HEK293 (cell line): ENCODE measurements around the gene ATF6.

Experiments used
- CTCF ChIA-PET: fragments of 350-600 bp; formaldehyde crosslinking; extraction: SDS; loops from one replicate; lab custom pipeline; 2021; ENCODE audit warnings: antibody characterized with exemption; lab: Yijun Ruan, JAX
- POLR2A ChIA-PET: fragments of 300-600 bp; formaldehyde crosslinking; extraction: SDS; loops from one replicate; lab custom pipeline; 2020; ENCODE audit warnings: antibody characterized with exemption, inconsistent platforms; lab: Yijun Ruan, JAX
- H3K27ac ChIP-seq: fragments of 200-500 bp; sonication (Bioruptor generic); 2 replicates; pipeline ENCODE4 v1.5.1; 2014; ENCODE audit warnings: low read depth, low read length, control low read depth, inconsistent platforms; ENCODE audit errors: extremely low read depth
- H3K36me3 ChIP-seq, 2 experiments: fragments of 200-500 bp in 1 of 2; sonication (Bioruptor generic) in 1 of 2; 1 replicate in 1 of 2; 2 replicates in 1 of 2; pipeline ENCODE4 v1.5.1; 2014 to 2017; ENCODE audit warnings: inconsistent platforms in 2 of 2, low read length in 2 of 2; ENCODE audit not compliant: control insufficient read depth in 2 of 2, insufficient read depth in 1 of 2
- H3K4me1 ChIP-seq: fragments of 200-500 bp; sonication (Bioruptor generic); 2 replicates; pipeline ENCODE4 v1.5.1; 2014; ENCODE audit warnings: mild to moderate bottlenecking, low read length, inconsistent platforms; ENCODE audit not compliant: control insufficient read depth, insufficient read depth
- H3K4me3 ChIP-seq: 2 replicates; pipeline ENCODE4 v1.5.1; 2011; ENCODE audit warnings: low read depth, mild to moderate bottlenecking, control low read depth, low read length, moderate library complexity
- H3K9me3 ChIP-seq: fragments of 200-500 bp; sonication (Bioruptor generic); 2 replicates; pipeline ENCODE4 v1.5.1; 2014; ENCODE audit warnings: low read depth, low read length, inconsistent platforms; ENCODE audit not compliant: control insufficient read depth, insufficient read depth
- ELK4 ChIP-seq: IDR thresholded peaks from 2 replicates; pipeline ENCODE4 v1.6.1; 2011; ENCODE audit warnings: mild to moderate bottlenecking, low read depth, low read length, borderline replicate concordance
- GLIS1 ChIP-seq: fragments of 450-650 bp; formaldehyde crosslinking; IDR thresholded peaks from 2 replicates; pipeline ENCODE4 v1.5.1; 2016; ENCODE audit warnings: missing biosample characterization, missing genetic modification characterization
- GLIS2 ChIP-seq: fragments of 450-650 bp; formaldehyde crosslinking; IDR thresholded peaks from 2 replicates; pipeline ENCODE4 v1.5.1; 2016; ENCODE audit warnings: missing biosample characterization, missing genetic modification characterization
- HOXC10 ChIP-seq: sonication (generic); formaldehyde crosslinking; IDR thresholded peaks from 2 replicates; pipeline ENCODE4 v1.8.1; 2023; ENCODE audit warnings: mild to moderate bottlenecking, missing genetic modification reagents
- KLF17 ChIP-seq: fragments of 450-650 bp; formaldehyde crosslinking; IDR thresholded peaks from 2 replicates; pipeline ENCODE4 v1.5.1; 2016; ENCODE audit warnings: missing biosample characterization, missing genetic modification characterization
- KLF9 ChIP-seq: fragments of 450-650 bp; formaldehyde crosslinking; IDR thresholded peaks from 2 replicates; pipeline ENCODE4 v1.5.1; 2016; ENCODE audit warnings: missing biosample characterization, missing genetic modification characterization, low read depth
- MEIS1 ChIP-seq: sonication (generic); formaldehyde crosslinking; IDR thresholded peaks from 2 replicates; pipeline ENCODE4 v1.8.1; 2022; ENCODE audit warnings: missing genetic modification reagents, mild to moderate bottlenecking, borderline replicate concordance
- SCRT1 ChIP-seq: fragments of 450-650 bp; formaldehyde crosslinking; IDR thresholded peaks from 2 replicates; pipeline ENCODE4 v1.5.1; 2016; ENCODE audit warnings: missing biosample characterization, missing genetic modification characterization, borderline replicate concordance
- SETDB1 ChIP-seq: IDR thresholded peaks from one replicate; pipeline ENCODE4 v1.6.1; 2017; ENCODE audit warnings: mild to moderate bottlenecking, low read length, moderate library complexity, mixed read lengths; ENCODE audit not compliant: insufficient read length
- ZBTB8A ChIP-seq: fragments of 450-650 bp; formaldehyde crosslinking; IDR thresholded peaks from 2 replicates; pipeline ENCODE4 v1.5.1; 2016; ENCODE audit warnings: missing biosample characterization, missing genetic modification characterization
- ZFHX2 ChIP-seq: fragments of 450-650 bp; formaldehyde crosslinking; conservative IDR thresholded peaks from 2 replicates; pipeline ENCODE4 v1.5.1; 2016; ENCODE audit warnings: missing biosample characterization, missing genetic modification characterization
- ZNF10 ChIP-seq: fragments of 450-650 bp; formaldehyde crosslinking; IDR thresholded peaks from 2 replicates; pipeline ENCODE4 v1.5.1; 2017; ENCODE audit warnings: missing biosample characterization, missing genetic modification characterization
- ZNF16 ChIP-seq: fragments of 450-650 bp; formaldehyde crosslinking; IDR thresholded peaks from 2 replicates; pipeline ENCODE4 v1.5.1; 2016; ENCODE audit warnings: low read depth, missing biosample characterization, missing genetic modification characterization
- ZNF2 ChIP-seq: fragments of 450-650 bp; formaldehyde crosslinking; IDR thresholded peaks from 2 replicates; pipeline ENCODE4 v1.5.1; 2016; ENCODE audit warnings: missing biosample characterization, missing genetic modification characterization
- ZNF202 ChIP-seq: fragments of 450-650 bp; formaldehyde crosslinking; IDR thresholded peaks from 2 replicates; pipeline ENCODE4 v1.5.1; 2016; ENCODE audit warnings: missing biosample characterization, missing genetic modification characterization, borderline replicate concordance
- ZNF214 ChIP-seq: fragments of 450-650 bp; formaldehyde crosslinking; IDR thresholded peaks from 2 replicates; pipeline ENCODE4 v1.5.1; 2017; ENCODE audit warnings: missing biosample characterization, mild to moderate bottlenecking, missing genetic modification characterization, borderline replicate concordance
- ZNF24 ChIP-seq: fragments of 450-650 bp; formaldehyde crosslinking; IDR thresholded peaks from 2 replicates; pipeline ENCODE4 v1.5.1; 2016; ENCODE audit warnings: missing biosample characterization, missing genetic modification characterization
- ZNF302 ChIP-seq: fragments of 450-650 bp; formaldehyde crosslinking; IDR thresholded peaks from 2 replicates; pipeline ENCODE4 v1.5.1; 2016; ENCODE audit warnings: missing biosample characterization, missing genetic modification characterization, low read depth
- ZNF350 ChIP-seq: fragments of 450-650 bp; formaldehyde crosslinking; IDR thresholded peaks from 2 replicates; pipeline ENCODE4 v1.5.0; 2017; ENCODE audit warnings: missing biosample characterization, mild to moderate bottlenecking, missing genetic modification characterization
- ZNF398 ChIP-seq: fragments of 450-650 bp; formaldehyde crosslinking; IDR thresholded peaks from 2 replicates; pipeline ENCODE4 v1.5.1; 2017; ENCODE audit warnings: missing biosample characterization, missing genetic modification characterization
- ZNF501 ChIP-seq: fragments of 450-650 bp; formaldehyde crosslinking; IDR thresholded peaks from 2 replicates; pipeline ENCODE4 v1.5.1; 2016; ENCODE audit warnings: missing biosample characterization, missing genetic modification characterization
- ZNF521 ChIP-seq: fragments of 450-650 bp; formaldehyde crosslinking; IDR thresholded peaks from 2 replicates; pipeline ENCODE4 v1.5.1; 2017; ENCODE audit warnings: missing biosample characterization, mild to moderate bottlenecking, missing genetic modification characterization
- ZNF660 ChIP-seq: fragments of 450-650 bp; IDR thresholded peaks from 2 replicates; pipeline ENCODE4 v1.5.1; 2018; ENCODE audit warnings: missing biosample characterization, mild to moderate bottlenecking, missing genetic modification characterization
- ZNF670 ChIP-seq: fragments of 450-650 bp; formaldehyde crosslinking; IDR thresholded peaks from 2 replicates; pipeline ENCODE4 v1.5.1; 2016; ENCODE audit warnings: missing biosample characterization, missing genetic modification characterization, low read depth
- ZNF768 ChIP-seq: fragments of 450-650 bp; formaldehyde crosslinking; IDR thresholded peaks from 2 replicates; pipeline ENCODE4 v1.5.1; 2018; ENCODE audit warnings: missing biosample characterization, mild to moderate bottlenecking, missing genetic modification characterization
- ZNF837 ChIP-seq: fragments of 450-650 bp; formaldehyde crosslinking; IDR thresholded peaks from 2 replicates; pipeline ENCODE4 v1.5.1; 2016; ENCODE audit warnings: missing biosample characterization, missing genetic modification characterization

Gene ATF6

GRCh38 chr1:161952607-161953172 lies 186.6 kb downstream of the ATF6 start (continued):
- TF ChIP-seq KLF17 (tag by site-specific recombination), result no peak
- TF ChIP-seq ZNF768 (tag by site-specific recombination), result no peak
- no peak for TF ChIP-seq ZNF2
- no peak for TF ChIP-seq ZNF350
- TF ChIP-seq SETDB1, result no peak

GRCh38 chr1:161953256-161953920 lies 187.3 kb downstream of the ATF6 start:
- no peak overlapping the region for H3K4me3 ChIP-seq
- TF ChIP-seq ZNF214 (tag by site-specific recombination), result no peak
- TF ChIP-seq, all 188 proteins: peak for 0
- Histone ChIP-seq H3K9me3 (no peaks in the 10 kb centered on the region), H3K4me1 (peaks cover 5% of the 10 kb centered on the region; the same call in 1 of the 2 replicates), H3K27ac (no peak overlapping the region), H3K36me3 (peaks cover 0 to 3% of the 10 kb centered on the region in 2 experiments; a peak in 1 of 3 replicates)
- ChIA-PET POLR2A (no interaction called here), CTCF (interaction anchor here (1.2 kb wide), 1 partner anchor 39 kb away, joined by 3 read pairs; no protein-coding TSS in a partner anchor)

- H3K4me1 ChIP-seq, result no peaks in the 10 kb centered on the region
- ChIA-PET POLR2A (no interaction called here), CTCF (no interaction called here)
- no peak overlapping the region for H3K27ac ChIP-seq
- H3K4me3 ChIP-seq, result no peak overlapping the region
- TF ChIP-seq ZNF202 (tag by site-specific recombination) (no peak), ZNF670 (tag by site-specific recombination) (no peak), ZNF837 (no peak), HOXC10 (CRISPR knock-in tag) (no peak), GLIS1 (tag by site-specific recombination) (no peak), ZNF24 (tag by site-specific recombination) (no peak), SCRT1 (no peak), ZNF398 (tag by site-specific recombination) (no peak), ZNF521 (tag by site-specific recombination) (no peak), ZNF660 (tag by site-specific recombination) (no peak), MEIS1 (no peak)
- H3K9me3 ChIP-seq, result no peaks in the 10 kb centered on the region
- H3K36me3 ChIP-seq, result peaks cover 0 to 9% of the 10 kb centered on the region in 2 experiments; a peak in 1 of 3 replicates
These were observed 187.9 kb downstream of the ATF6 start for GRCh38 chr1:161954050-161954449.

GRCh38 chr1:161954466-161954865 lies 188.3 kb downstream of the ATF6 start:
- POLR2A ChIA-PET, result no interaction called here
- CTCF ChIA-PET, result no interaction called here

More at GRCh38 chr1:161954466-161954865, 188.3 kb downstream of the ATF6 start:
- Histone ChIP-seq H3K36me3 (peaks cover 0 to 9% of the 10 kb centered on the region in 2 experiments; a peak in 1 of 3 replicates), H3K4me1 (no peaks in the 10 kb centered on the region), H3K27ac (no peak overlapping the region), H3K4me3 (no peak overlapping the region)
- TF ChIP-seq ELK4, result no peak
- TF ChIP-seq ZNF16 (tag by site-specific recombination), result no peak
- no peak for TF ChIP-seq KLF9
- TF ChIP-seq ZBTB8A (tag by site-specific recombination), result no peak
- no peak for TF ChIP-seq GLIS2 (tag by site-specific recombination)
- TF ChIP-seq ZFHX2 (tag by site-specific recombination), result no peak
- no peak for TF ChIP-seq ZNF302 (tag by site-specific recombination)
- no peak for TF ChIP-seq ZNF501 (tag by site-specific recombination)
- TF ChIP-seq ZNF10 (tag by site-specific recombination), result no peak
- TF ChIP-seq, all 188 proteins: peak for 0
- no peaks in the 10 kb centered on the region for H3K9me3 ChIP-seq
